Measurements from ENCODE around the gene TRIM26. TPM values are rescaled to one million over a fixed set of nuclear protein-coding genes. Genes with fewer than 3 reads are reported as not detected.
A peak's percentile ranks its signal among the peaks of the same experiment; 100 is the strongest.

TRIM26 gene
- total and polyA plus RNA-seq, 2 of the 13 experiments (the other 11 are each of a cell fraction or from before 2014, with no cell fraction given) = 27.1 to 38.7 TPM

GRCh38 chr6:30219244-30219643 lies 6.0 kb upstream of the TRIM26 start:
- H3K4me2 ChIP-seq (ENCODE audit: low read depth, low read length) = peak overlapping the region; percentile 68
- CTCF ChIA-PET (ENCODE audit: low intra/inter-chr PET ratio, low total read pairs) = interaction anchor here (1.6 to 1.7 kb wide), 3 partner anchors 116 to 193 kb away, joined by 4 to 18 read pairs (median 5); no protein-coding TSS in a partner anchor
- H3K9ac ChIP-seq (ENCODE audit: insufficient read depth, low read depth, low read length) = no peak overlapping the region
- H3K27me3 ChIP-seq (ENCODE audit: control insufficient read depth in 1 of 2, insufficient read depth in 2 of 2, low read length in 2 of 2) = no peaks in the 10 kb centered on the region
- in situ Hi-C loops (cut with HindIII; ENCODE audit: extremely low pct_ligation_motif_present, low pct_unique_long_range_greater_than_20kb) = no loop called here
- intact Hi-C loops (cut with micrococcal nuclease; ENCODE audit: unreplicated experiment) = loop anchor here (1.0 kb wide), 1 partner anchor 178 kb away; no protein-coding TSS in a partner anchor
- H3K4me1 ChIP-seq (ENCODE audit: insufficient read depth, low read length) = peaks cover 23% of the 10 kb centered on the region
- FAIRE-seq (peak; percentile 86), ATAC-seq (peak; percentile 77), DNase-seq (ENCODE audit: low spot score) (peak; percentile 77)
- no TSS peak for BruUV-seq (replicated peaks)
- H3K9me3 ChIP-seq (ENCODE audit: low read length) = peaks cover 13% of the 10 kb centered on the region
- WGBS (ENCODE audit: low lambda C conversion rate) = 0% methylated on average over 1 of the region's 1 CpG
- peaks cover 2% of the 10 kb centered on the region for H3K79me2 ChIP-seq (ENCODE audit: insufficient read depth, low read length)
- no peaks in the 10 kb centered on the region for H4K20me1 ChIP-seq (ENCODE audit: insufficient read depth, low read length)
- POLR2A ChIA-PET = interaction anchor here (0.7 to 6.8 kb wide), 7 partner anchors 8 to 255 kb away, joined by 3 to 22 read pairs (median 3); partner anchors contain the start of gene TRIM39
- H3K36me3 ChIP-seq (replicated peaks in 1 of 2; ENCODE audit: control insufficient read depth in 1 of 2, insufficient read depth in 2 of 2, low read length in 2 of 2) = no peaks in the 10 kb centered on the region
- no peak overlapping the region for H3K27ac ChIP-seq (ENCODE audit: extremely low read length, insufficient read depth, low read length)
- H2AFZ ChIP-seq (ENCODE audit: low read length) = peak overlapping the region; percentile 78
- peak overlapping the region in 1 of 3 experiments; percentile 41; a peak in 1 of 6 replicates for H3K4me3 ChIP-seq (replicated peaks in 1 of 3; ENCODE audit: insufficient read depth in 1 of 3, low read depth in 2 of 3, low read length in 3 of 3)
- TF ChIP-seq RXRB (CRISPR knock-in tag; IDR thresholded peaks at IDR 0.05; ENCODE audit: borderline replicate concordance) = peak; percentile 21; the same call in 1 of the 2 replicates
- TF ChIP-seq NR2F6 (IDR thresholded peaks at IDR 0.05) = no peak
- TF ChIP-seq NR2F6 (CRISPR knock-in tag; IDR thresholded peaks at IDR 0.05) = 0 out of 2 replicates have a peak, but pooled peaks have one; percentile 27
- TF ChIP-seq GATAD2A (CRISPR knock-in tag; IDR thresholded peaks at IDR 0.05) = peak; percentile 54
- TF ChIP-seq AFF4 (CRISPR knock-in tag; IDR thresholded peaks at IDR 0.05) = no peak
- 0 out of 4 replicates have a peak, but pooled peaks of 1 of the 2 experiments have one; percentile 29 for TF ChIP-seq KLF16 (CRISPR knock-in tag; IDR thresholded peaks at IDR 0.05)
- peak; percentile 77 for TF ChIP-seq RAD21 (CRISPR knock-in tag; IDR thresholded peaks at IDR 0.05)
- TF ChIP-seq ZIK1 (CRISPR knock-in tag; IDR thresholded peaks at IDR 0.05; ENCODE audit: borderline replicate concordance, low read depth) = 0 out of 2 replicates have a peak, but pooled peaks have one; percentile 28
- TF ChIP-seq GZF1 (CRISPR knock-in tag; IDR thresholded peaks at IDR 0.05) = no peak
- peak; percentile 48; the same call in 1 of the 2 replicates for TF ChIP-seq POGZ (CRISPR knock-in tag; IDR thresholded peaks at IDR 0.05)
- no peak for TF ChIP-seq ZNF318 (CRISPR knock-in tag; IDR thresholded peaks at IDR 0.05)
- TF ChIP-seq ETV5 (CRISPR knock-in tag; IDR thresholded peaks at IDR 0.05; ENCODE audit: borderline replicate concordance) = 0 out of 2 replicates have a peak, but pooled peaks have one; percentile 38
- no peak for TF ChIP-seq SALL2 (CRISPR knock-in tag; IDR thresholded peaks at IDR 0.05)
- peak; percentile 71 for TF ChIP-seq ZNF331 (CRISPR knock-in tag; IDR thresholded peaks at IDR 0.05)
